CMK (cell line): ENCODE measurements around the gene GNA12.

Experiments used
- DNase-seq: peaks from one replicate; pipeline ENCODE4 v3.0.0-alpha.2; 2010; ENCODE audit warnings: low read depth

The GNA12 gene

GRCh38 chr7:2775785-2776184 is 68.3 kb downstream of the GNA12 start:
- DNase-seq, result no peak

- DNase-seq, result no peak
Observed at GRCh38 chr7:2775376-2775775, 68.7 kb downstream of the GNA12 start.

GRCh38 chr7:2774935-2775334 is 69.2 kb downstream of the GNA12 start:
- DNase-seq, result no peak

GRCh38 chr7:2774280-2774679 is 69.8 kb downstream of the GNA12 start:
- DNase-seq, result no peak

- no peak for DNase-seq
Observed at GRCh38 chr7:2773608-2774007, 70.5 kb downstream of the GNA12 start.

- peak; percentile 92 for DNase-seq
Observed at GRCh38 chr7:2771274-2771731, 72.8 kb downstream of the GNA12 start.

- no peak for DNase-seq
Observed at GRCh38 chr7:2764621-2765020, 79.5 kb downstream of the GNA12 start.

- DNase-seq, result no peak
Observed at GRCh38 chr7:2763597-2763996, 80.5 kb downstream of the GNA12 start.

DNA sequence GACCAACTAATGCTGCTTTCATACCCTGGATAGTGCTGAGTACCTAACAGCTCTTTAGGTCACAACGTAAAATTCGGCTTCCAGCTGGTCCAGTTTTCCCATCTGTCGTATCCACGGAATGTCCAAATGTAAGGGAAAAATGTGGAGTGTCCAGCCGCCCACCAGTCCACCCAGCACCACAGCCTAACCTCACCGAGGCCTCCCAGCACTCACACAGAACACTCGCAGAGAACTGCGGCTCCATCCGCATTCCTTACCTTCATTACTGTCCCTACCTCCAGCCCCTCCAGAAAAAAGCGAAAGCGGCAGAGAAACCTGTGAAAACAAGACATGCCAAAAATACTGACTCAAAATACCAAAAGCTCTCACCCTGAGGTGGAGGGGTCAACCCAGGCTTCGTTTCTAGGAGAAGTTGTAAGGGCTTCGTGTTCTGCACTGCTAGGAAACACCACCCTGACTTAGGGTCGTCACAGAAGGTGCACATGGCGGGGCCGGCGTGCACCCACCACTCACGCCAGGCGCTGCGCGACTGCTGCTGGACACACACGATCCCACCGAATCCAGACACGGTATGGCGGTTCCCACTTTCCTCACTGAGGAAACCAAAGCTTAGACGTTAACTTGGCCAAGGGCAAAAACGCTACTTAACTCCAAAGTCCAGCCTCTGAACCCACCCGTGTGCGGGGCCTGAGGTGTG is 82.2 kb downstream of the GNA12 start:
- DNase-seq, result no peak

- DNase-seq, result no peak
Observed at GRCh38 chr7:2761131-2761624, 82.9 kb downstream of the GNA12 start.

- DNase-seq, result peak; percentile 22
Observed at GRCh38 chr7:2760098-2760889, 83.8 kb downstream of the GNA12 start.

DNA sequence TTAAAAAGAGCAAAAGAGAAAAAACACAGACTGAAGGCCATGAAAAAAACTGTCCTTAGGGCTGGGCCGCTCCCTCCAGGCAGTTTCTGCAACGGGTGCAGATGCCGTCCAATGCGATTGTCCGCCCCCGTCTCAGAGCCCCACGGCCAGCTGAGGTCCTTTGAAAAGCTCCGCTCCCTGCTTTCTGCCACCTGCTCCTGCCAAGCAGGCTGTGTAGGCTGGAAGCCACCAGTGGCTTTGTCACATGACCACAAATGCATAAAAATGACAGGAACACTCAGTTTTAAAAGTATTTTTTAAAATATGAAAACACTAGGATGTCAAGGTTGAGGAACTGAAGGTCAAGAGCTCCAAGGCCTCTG is 84.4 kb downstream of the GNA12 start:
- no peak for DNase-seq

DNA sequence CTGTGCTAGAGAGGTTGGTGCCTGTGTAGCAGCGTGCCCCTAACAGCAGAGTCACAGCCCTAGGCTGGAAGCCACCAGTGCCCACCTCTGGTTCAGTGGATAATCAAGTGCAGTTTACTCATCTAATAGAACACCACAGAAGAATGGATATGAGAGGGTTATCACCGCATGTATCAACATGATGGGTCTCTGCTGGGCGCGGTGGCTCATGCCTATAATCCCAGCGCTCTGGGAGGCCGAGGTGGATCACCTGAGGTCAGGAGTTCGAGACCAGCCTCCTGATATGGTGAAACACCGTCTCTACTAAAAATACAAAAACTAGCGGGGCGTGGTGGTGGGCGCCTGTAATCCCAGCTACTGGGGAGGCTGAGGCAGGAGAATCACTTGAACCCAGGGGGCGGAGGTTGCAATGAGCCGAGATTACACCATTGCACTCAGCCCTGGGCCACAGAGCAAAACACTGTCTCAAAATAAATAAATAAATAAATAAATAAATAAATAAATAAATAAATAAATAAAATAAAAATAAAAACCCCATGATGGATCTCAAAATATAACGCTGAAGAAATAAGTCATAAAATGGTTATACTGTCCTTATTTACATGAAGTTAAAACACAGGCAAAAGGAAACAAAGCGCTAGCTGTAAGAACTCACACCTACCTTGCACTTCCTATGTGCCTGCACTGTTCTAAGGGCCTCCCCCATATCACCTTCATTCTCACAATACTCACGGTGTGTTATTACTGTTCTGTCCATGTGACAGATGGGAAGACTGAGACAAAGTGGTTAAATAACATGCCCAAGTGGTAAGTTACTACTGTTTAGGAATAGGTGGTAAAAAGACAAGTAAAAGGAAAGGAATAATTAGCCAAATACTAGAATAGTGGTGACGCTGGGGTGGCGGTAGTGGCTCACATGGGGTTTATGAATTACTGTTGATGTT is 85.2 kb downstream of the GNA12 start:
- DNase-seq, result no peak

DNA sequence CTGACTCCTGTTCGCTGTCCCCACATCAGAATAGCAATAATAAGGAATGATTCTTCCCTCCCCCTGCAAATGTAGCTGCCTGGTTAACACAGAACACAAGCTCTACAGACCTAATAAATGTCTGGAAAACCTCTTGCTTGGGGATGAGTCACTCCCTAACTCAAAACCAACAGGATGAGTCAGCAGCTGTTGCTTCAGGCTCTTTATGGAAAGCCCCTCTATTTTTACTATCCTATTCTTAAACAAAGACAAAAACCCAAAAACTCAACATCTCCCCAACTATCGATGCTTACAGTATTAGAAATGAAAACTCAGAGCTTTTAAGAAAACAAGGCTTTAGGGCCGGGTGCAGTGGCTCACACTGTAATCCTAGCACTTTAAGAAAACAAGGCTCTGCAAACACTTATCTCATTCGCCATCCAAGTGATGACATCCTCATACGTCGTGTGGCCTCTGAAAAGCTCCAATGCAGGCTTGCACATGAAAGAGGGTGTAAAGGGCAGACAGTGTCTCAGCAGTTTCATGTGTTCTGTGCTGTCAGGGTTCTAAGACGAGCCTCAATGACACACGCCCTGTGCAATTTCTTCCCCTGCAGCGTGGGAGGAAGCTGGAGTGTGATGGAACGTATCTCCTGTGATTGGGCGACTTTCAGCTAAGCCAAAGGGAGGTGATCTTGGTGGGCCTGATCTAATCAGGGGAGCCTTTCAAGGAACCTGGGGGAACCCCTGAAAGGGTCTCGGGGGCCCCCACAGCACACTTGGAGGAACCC is 86.0 kb downstream of the GNA12 start:
- peak; percentile 34 for DNase-seq

DNA sequence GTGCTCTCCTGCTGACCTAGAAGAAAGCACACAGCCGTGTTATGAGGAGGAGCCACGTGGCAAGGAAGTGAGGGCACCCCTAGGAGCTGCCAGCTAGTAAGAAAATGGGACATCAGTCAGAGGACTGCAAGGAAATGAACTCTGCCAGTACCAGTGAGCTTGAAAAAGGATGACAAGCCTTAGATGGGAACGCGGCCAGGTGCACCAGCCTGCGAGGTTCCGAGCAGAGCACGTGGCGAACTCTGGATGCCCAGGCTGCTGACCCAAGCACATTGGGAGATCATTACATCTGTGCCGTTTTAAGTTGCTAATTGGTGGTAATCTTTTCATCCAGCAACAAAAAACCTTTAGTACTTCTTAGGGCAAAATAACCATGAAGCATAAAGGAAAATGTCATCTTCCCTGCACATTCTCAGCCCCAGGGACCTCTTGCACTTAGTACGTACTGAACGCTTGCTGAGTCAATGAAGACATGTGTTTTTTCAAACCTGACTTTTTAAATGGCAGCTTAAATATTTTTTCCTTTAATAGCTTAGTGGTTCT is 86.7 kb downstream of the GNA12 start:
- no peak for DNase-seq

DNA sequence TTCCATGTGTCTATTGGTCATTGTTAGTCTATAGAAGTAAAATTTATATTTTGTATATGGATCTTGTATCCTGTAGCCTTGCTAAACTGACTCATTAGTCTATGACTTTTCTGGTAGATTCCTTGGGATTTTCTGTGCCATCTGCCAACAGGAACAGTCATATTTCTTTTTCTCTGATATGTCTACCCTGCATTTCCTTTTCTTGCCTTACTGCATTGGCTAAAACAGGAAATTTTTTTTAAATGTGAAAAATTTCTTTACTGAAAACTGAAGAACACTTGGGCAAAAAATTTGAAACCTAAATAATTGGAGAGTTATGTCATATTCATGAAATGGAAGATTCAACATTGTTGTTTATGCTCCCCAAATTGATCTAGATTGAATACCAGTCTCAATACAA is 88.6 kb downstream of the GNA12 start:
- DNase-seq, result no peak

DNA sequence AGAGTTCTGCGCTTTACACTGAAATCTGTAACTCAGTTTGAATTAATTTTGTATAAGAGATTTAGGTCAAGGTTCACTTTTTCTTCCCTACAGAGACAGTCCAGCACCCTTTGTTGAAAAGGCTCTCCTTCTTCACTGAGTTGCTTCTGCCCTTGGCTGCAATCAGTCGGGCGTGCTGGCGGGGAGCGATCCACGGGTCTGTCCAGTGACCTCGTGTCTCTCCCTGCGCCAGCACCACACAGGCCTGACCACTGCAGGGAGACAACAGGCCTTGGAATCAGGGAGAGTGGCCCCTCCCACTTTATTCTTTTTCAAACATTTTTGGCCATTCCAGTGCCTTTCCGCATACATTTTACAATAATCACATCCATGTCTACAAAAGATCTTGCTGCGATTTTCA is 89.2 kb downstream of the GNA12 start:
- DNase-seq, result no peak

GRCh38 chr7:2754086-2754485 is 90.0 kb downstream of the GNA12 start:
- no peak for DNase-seq

DNA sequence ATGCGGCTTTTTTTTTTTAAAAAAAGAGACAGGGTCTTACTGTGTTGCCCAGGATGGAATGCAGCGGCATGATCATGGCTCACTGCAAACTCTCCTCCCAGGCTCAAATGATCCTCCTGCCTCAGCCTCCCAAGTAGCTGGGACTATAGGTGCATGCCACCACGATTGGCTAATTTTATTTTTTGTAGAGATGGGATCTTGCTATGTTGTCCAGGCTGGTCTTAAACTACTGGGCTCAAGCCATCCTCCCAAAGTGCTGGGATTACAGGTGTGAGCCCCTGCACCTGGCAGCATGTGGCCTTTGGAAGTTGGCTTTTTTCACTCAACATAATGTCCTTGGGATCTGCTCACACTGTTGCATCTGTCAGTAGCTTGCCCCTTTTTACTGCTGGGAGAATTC is 91.0 kb downstream of the GNA12 start:
- no peak for DNase-seq

- DNase-seq, result no peak
Observed at GRCh38 chr7:2751086-2751485, 93.0 kb downstream of the GNA12 start.

- DNase-seq, result no peak
Observed at GRCh38 chr7:2750004-2750407, 94.1 kb downstream of the GNA12 start.
